HL-60 (cell line): Measurements from ENCODE around the gene CHST2.

ENCODE experiments used
- CTCF ChIP-seq: IDR thresholded peaks from one replicate; pipeline ENCODE4 v1.5.1; 2011; ENCODE audit warnings: low read length, control low read depth, inconsistent platforms; ENCODE audit not compliant: insufficient read depth
- POLR2AphosphoS5 ChIP-seq: IDR thresholded peaks from 2 replicates; pipeline ENCODE4 v1.6.1; 2012; ENCODE audit warnings: low read depth
- TF ChIP-seq, protein P1 (sequence below): IDR thresholded peaks from 2 replicates; pipeline ENCODE4 v1.6.1; 2012; ENCODE audit warnings: low read depth; ENCODE audit not compliant: insufficient replicate concordance

- TF ChIP-seq CTCF: no peak
- TF ChIP-seq, protein P1, sequence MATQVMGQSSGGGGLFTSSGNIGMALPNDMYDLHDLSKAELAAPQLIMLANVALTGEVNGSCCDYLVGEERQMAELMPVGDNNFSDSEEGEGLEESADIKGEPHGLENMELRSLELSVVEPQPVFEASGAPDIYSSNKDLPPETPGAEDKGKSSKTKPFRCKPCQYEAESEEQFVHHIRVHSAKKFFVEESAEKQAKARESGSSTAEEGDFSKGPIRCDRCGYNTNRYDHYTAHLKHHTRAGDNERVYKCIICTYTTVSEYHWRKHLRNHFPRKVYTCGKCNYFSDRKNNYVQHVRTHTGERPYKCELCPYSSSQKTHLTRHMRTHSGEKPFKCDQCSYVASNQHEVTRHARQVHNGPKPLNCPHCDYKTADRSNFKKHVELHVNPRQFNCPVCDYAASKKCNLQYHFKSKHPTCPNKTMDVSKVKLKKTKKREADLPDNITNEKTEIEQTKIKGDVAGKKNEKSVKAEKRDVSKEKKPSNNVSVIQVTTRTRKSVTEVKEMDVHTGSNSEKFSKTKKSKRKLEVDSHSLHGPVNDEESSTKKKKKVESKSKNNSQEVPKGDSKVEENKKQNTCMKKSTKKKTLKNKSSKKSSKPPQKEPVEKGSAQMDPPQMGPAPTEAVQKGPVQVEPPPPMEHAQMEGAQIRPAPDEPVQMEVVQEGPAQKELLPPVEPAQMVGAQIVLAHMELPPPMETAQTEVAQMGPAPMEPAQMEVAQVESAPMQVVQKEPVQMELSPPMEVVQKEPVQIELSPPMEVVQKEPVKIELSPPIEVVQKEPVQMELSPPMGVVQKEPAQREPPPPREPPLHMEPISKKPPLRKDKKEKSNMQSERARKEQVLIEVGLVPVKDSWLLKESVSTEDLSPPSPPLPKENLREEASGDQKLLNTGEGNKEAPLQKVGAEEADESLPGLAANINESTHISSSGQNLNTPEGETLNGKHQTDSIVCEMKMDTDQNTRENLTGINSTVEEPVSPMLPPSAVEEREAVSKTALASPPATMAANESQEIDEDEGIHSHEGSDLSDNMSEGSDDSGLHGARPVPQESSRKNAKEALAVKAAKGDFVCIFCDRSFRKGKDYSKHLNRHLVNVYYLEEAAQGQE: no peak
- no peak for TF ChIP-seq POLR2AphosphoS5
Measured at GRCh38 chr3:143109861-143110260, 9.7 kb upstream of the CHST2 start.
